ENCODE results near the gene LSS.
"Not testable (repeated sequence)": the region's sequence is repeated elsewhere in the genome, so short reads cannot be mapped to it uniquely, and the experiment has no call there.

GRCh38 chr21:46200877-46201803 lies 27.4 kb downstream of the LSS start:
- TF ChIP-seq CTCF, POLR2A (IDR thresholded peaks at IDR 0.05): not testable (repeated sequence)

Data from Peyer's patch (tissue), 4 donors.